ENCODE results near the gene CSK.
"Not testable (repeated sequence)": the region's sequence is repeated elsewhere in the genome, so short reads cannot be mapped to it uniquely, and the experiment has no call there.

Gene CSK

DNA sequence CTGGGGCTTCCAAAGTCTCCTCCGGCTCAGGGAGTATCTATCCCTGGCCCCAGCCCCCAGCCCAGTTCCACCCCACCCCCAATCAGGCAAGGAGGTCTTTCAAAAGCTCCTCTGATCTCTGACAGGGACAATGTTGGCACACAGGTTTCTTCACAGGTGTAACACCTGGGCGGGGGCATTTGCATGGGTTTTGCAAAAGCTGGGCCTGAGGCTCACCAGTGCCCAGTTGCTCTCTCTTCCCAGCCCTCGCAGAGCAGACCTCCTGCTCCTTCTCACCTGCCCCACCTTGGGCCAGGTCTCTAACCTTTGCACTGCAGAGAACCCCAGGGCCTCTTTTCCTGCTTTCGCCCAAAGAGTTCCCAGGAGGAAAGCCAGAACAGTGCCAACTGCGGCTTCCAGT, 8.6 kb upstream of the CSK start:
- no peak for DNase-seq

DNA sequence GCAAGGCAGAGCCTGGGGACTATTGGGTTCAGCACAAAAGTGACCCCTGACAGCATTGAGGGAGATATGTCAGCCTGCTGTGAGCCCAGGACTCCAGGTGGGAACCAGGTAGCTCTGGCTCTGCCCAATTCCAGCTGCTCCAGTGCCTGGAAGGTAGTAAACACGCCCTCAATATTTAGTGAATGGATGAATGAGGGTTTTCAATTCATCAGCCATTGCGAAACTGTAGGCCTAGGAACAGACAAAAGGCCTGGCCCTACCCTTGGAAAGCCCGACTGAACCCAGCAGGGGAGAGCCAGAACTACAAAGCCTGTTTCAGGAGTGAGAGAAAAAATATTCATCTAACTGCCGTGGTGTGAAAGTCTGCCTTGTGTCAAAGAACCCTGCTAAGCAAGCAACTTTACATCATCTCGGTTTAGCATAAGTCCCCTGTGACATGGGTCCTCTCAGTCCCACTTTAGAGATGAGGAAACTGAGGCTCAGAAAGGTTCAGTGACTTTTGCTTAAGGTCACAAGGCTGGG, 8.1 kb upstream of the CSK start:
- no peak for DNase-seq

DNA sequence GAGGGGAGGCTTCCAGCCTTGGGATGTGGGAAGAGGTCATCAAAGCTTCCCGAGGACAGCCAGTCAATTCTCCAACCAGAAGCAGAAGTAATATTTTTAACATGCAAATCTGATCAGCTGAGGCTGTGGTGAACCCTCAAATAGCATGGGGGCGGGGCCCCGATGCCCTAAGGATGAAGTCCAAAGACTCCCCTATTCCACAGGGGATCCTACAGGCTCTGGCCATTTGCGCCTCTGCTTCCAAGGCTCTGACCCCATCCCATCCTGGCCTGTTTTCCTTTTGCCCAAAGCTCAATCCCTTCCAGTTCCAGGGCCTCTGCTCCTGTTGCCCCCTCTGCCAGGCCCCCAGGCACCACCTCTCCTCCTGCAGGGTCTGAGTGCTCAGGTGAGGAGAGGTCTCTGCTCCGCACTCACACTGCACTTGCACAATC, 6.7 kb upstream of the CSK start:
- no peak for DNase-seq

DNA sequence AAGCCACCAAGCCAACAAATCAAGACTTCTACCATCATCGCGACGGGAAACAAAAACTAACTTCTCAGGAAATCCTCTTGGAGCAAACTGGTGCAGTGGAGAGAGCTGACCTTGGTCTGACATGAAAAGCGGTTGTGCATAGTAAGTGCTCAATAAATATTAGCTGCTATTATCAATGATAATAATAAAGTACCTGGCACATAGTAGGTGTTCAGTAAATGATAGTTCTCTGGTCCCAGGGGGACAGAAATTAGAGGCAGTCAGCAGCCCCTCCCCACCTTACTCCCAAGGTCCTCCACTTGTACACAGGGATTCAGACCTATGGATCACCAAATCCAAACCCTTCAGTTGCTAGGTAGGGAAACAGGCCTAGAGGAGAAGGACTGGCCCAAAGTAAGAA, 6.0 kb upstream of the CSK start:
- no peak for DNase-seq

DNA sequence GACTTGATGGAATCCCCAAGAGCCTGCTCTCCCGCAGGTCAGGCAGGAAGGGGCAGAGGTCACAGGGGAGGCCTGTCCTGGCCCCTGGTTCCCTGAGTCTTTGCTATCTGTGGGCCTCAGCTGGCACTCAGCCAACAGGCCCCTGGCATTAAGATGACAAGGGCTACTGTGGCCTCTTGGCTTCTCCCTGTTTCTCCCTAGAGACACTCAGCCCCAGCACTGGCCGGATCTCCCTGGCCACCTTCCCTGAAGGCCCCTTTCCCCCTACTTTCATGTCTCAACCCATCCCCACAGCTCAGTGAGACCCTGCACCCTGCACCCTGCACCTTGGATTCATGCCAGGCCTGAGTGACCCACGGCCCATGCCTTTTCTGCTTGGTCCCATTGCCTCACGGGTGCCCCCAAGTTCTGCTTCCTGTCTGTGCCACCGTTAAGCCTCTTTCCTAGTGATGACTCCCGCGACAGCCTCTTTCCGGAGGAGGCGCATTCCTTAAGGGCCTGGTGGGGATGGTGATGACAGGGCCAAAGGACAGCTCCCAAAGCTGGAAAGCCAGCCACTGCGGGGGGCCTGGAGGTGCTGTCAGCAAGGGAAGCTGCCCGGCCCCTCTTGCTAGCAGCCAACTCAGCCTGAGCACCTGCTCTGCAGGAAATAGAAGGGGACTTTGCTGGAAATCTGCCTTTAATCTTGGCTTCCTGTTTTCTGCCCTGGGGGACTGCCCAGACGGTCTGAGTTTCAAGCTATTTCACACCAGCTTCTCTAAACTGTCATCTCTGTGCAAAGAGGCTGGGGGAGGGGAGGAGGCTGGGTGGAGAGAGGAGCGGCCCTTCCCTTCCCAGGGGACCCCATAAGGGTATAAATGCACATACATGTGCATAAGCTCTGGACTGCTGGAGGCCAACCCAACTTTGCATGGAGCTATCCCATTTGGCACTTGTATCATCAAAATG, 4.8 kb upstream of the CSK start:
- no peak for DNase-seq

DNA sequence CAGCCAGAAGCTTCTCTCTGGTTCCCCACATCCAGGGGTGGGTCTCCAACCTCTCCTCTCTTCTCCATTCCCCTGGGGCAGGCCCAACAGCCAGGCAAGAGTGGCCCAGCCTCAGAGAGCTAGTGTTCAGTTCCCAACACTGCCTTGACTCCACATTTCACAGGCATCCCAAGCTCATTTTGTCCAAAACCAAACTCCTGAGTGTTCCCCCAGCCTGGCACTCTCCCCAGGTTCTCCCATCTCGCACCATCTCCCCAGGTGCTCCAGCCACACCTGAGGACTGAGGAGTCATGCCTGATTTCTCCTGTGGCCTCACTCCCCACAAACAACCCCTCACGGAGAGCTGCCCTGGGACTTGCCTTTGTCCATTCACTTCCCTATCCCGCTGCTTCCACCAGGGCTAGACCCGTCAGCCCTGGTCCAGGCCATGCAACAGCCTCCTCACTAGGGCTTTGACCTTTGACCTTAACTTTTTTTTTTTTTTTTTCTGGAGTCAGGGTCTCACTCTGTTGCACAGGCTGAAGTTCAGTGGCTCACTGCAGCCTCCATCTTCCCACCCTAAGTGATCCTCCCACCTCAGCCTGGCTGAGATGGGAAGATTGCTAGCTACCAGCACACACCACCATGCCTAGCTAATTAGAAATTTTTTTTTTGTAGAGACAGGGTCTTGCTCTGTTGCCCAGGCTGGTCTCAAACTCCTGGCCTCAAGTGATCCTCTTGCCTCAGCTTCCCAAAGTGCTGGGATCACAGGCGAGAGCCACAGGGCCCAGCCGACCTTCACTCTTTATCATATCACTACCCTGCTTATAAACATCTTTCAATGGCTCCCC, 3.9 kb upstream of the CSK start:
- no peak for DNase-seq

DNA sequence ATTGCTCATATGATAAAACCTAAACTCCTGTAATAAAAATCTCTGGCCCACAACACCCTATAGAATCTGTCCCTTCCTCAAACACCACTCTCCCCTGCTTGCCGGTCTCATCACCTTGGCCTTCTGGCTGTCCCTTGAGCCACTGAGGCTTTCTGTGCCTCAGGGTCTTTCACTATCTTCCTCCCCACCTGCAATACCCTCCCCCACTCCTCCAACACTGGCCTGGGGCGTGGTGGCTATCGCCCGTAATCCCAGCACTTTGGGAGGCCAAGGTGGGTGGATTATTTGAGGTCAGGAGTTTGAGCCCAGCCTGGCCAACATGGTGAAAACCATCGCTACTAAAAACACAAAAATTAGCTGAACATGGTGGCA, 3.3 kb upstream of the CSK start:
- no peak for DNase-seq

DNA sequence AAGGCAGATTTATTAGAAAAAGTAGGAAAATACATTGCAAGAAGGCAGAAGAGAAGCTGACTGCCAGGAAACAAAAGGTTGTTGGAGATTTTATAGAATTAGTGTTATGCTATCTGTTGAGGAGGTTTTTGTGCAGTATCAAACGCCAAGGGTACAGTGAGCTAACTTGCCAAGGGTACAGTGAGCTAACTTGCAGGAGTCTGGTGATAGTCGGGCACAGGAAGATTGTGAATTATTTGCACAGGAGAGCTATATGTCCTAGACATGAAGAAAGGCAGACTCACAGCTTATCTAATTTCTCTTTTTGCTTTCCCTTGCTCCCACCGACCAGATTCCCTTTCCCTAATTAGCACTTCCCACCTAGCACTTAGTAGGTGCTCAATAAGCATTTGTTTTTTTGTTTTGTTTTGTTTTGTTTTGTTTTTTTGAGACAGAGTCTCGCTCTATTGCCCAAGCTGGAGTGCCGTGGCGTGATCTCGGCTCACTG, 2.7 kb upstream of the CSK start:
- no peak for DNase-seq

DNA sequence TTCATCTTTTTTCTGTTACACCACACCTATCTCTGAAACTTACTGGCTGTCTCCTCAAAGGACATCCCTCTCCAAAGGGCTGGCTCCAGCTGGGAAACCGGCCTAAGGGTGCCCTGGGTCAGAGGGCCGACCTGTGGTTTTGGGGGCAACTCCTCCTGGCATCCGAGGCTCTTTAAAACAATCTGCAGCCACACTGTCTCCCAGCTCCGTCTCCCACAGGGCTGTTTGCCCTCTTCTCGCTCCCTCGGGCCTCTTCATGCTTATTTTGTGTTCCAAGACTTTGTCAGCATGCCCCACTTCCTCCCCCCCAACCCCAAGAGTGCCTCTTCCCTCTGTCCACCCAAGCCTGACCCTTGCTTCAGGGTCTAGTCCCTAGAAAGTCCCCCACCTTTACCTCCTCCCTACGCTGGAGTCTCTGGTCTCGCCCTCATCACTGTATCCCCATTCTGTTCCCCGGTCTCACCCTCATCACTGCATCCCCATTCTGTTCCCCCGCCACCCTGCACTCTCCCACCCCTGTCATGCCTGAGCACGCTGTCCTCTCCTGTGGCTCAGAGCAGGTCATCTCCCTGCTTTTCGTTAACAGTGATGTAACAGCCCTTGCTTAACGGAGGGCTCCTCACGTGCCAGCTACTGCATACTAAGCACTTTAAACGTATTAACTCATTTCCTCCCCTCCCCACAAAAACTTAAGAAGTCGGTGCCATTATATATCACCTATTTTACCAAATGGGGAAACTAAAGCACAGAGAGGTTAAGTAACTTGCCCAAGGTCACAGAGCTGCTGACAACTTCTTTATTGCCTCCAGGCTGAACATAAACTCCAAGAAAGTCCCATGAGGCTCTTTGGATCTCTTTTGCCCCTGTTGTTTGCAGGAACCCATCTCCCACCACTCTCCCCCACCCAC, 1.1 kb upstream of the CSK start:
- no peak for DNase-seq

DNA sequence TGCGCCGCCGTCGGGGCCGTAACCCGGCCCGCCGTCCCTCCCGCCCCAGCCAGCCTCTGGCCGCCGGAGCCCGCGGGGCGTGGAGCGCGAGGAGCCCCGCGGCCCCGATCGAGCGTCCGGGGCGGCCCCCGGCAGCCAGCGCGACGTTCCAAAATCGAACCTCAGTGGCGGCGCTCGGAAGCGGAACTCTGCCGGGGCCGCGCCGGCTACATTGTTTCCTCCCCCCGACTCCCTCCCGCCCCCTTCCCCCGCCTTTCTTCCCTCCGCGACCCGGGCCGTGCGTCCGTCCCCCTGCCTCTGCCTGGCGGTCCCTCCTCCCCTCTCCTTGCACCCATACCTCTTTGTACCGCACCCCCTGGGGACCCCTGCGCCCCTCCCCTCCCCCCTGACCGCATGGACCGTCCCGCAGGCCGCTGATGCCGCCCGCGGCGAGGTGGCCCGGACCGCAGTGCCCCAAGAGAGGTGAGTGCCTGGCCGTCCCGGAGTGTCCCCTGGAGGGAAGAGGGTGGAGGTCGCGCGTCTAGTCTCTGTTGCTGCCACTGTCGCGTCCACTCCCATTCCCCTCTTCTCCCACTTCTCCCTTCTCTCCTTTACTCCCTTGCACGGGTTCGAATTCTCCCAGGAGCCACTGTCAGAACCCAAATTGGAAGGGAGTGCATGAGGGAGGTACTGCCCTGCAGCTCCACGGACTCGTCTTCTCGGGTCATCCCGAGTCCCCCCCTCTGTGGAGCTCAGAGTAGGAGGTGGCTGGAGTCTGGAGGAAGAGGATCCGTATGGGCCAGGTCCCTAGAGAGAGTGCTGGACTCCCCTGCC, 585 bp downstream of the CSK start:
- DNase-seq: no peak

DNA sequence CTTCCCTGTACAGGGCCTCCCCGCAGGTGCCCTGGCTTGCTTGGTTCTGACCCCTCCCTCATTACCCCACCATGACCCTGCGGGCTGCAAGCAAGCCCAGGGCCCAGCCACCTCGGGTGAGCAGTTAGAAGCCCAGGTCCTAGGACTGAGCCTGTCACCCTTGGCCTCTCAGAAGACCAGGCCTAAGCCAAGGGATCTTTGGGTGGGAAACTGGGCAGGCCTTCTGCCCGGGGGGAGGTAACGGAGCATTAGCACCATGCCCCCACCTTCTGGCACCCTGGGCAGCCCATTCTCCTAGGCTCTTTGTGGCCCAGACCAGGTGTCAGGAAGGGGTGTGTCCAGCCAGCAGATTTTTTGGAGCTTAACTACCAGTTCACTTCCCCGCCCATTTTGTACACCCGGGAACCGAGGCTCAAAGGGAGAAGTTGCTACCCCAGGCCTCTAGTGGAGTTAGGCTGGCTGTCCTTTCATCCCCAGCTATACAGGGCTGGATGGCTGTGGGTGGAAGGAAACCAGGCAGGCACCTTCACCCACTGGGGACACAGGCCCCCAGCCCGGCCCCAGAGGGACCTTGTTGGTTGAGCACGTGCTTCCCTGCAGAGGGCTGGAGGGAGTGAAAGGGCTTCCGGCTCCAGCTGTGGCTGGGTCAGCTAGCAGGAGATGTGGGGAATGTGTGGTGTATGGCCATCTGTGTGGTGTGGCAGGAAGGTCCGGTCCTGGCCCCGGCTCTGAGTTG, 1.4 kb downstream of the CSK start:
- no peak for DNase-seq

DNA sequence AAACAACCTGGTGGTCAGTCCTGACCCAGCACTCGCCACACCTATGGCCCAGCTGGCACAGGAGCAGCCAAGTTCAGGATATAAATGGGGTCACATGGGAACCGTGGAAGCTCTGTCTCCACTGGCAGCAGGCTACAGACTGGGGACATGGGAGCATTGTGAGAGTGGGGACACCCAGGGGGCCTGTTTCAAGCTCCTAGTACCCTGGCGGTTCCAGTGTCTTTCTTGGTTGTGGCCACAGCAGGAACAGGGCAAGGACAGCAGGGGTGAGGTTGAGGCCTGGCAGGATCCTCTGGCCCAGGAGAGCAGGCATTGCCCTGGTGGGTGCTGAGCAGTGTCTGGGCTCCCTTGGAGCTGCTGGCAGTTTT, 1.9 kb downstream of the CSK start:
- DNase-seq: no peak

DNA sequence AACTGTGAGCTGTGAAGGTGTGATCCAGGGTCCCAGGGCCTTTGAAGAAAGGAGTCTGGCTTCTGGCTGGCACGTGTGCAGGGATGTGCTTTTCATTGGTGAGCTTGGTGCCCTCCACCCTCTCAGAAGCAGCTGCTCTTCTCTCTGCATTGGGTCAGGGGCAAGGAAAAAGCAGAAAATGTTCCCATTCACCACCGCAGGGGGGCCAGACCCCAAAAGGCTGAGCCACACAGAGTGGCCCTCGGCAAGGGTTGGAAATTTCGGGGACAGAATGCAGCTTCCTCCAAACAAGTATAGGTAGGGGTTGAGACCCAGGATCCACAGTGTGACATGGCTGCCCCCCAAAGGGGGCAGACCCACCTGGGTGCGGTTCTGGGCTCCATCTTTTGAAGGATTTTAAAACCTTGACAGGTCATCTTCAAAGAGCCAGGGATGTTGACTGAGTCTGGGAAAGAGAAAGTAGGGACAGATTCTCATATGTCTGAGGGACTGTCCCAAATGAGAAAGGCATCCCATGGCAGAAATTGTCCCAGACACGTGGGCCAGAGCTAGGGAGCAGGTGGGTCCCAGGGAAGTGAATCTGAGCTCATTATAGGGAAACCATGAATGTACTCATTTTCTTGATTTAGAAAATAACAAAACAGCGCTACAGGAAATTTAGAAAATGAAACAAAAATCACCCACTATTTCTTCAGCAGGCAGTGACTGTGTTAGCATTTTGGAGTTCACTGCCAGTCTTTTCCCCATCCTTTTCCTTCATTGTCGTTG, 2.7 kb downstream of the CSK start:
- no peak for DNase-seq

DNA sequence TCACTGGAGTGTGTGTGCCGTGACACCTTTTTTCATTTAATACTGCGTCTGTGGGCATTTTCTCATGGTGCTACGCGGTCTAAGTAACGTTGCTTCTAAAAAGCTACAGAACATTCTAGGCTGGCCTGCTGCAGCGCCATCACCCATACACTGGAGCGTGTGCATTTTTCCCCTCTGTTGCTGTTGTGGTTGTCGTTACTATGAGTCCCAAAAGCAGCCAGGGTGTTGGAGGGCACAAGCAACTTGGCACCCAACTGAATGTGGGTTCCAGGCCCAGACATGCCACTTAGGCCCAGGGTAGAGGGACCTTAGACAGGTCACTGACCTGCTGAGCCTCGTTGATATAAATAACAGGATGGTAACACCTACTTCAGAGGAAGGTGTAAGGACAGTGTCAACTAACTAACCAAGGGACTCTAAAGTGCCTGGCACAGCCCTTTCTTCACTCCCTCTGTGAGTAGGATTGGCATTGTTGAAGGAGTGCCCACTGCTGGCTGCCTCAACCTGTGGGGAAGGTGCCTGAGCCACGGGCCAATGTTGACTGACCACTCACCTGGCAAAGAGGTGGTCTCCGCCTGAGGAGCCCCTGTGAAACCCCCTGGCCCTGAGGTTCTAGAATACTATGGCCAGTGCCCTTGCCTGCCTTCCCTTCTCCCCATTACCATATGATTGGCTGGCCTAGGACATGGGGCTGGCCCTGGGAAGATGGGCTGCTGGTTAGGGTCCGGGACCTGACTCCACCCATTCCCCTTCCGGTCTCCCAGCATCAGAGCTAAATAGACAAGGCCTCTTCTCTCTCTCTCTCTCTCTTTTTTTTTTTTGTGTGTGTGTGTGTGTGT, 3.5 kb downstream of the CSK start:
- DNase-seq: no peak

DNA sequence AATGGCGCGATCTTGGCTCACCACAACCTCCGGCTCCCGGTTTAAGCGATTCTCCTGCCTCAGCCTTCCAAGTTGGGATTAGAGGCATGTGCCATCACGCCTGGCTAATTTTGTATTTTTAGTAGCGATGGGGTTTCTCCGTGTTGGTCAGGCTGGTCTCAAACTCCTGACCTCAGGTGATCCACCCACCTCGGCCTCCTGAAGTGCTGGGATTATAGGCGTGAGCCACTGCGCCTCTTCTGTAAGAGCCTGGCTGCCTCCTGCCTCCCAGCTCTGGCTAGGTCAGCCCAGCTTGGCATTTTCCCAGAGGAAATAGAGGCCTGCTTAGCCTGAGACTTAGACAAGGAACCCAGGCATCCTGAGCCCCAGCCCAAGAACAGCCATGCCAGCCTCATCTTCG, 4.2 kb downstream of the CSK start:
- not testable (repeated sequence) for DNase-seq

DNA sequence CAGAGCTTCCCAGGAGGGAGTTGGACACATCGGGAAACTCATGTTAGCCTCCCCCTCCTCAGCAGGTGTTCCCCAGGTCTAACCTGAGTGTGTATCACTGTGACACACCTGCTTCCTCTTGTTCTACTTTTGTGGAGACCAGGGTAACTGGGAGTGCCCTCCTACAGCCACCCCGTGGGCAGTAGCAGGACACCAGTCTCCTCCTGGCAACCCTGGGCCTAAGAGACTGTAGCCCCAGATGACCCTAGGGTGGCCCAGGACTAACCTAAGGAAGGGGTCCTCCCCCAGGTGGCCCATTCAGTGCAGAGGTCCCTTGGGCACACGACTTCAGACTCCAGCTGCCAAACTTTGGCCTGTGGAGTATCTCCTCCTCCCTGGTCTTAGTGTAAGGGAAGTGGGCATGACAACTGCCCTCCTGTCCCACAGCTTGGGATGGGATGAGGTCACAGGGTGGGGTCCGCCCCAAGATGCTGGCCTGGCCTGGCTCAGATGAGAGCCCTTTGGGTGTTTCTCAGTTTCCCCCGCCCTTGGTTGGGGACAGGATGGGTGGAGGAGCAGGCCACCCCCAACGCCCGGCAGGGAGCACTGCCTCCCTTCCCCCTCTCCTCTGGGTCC, 4.8 kb downstream of the CSK start:
- DNase-seq: no peak

DNA sequence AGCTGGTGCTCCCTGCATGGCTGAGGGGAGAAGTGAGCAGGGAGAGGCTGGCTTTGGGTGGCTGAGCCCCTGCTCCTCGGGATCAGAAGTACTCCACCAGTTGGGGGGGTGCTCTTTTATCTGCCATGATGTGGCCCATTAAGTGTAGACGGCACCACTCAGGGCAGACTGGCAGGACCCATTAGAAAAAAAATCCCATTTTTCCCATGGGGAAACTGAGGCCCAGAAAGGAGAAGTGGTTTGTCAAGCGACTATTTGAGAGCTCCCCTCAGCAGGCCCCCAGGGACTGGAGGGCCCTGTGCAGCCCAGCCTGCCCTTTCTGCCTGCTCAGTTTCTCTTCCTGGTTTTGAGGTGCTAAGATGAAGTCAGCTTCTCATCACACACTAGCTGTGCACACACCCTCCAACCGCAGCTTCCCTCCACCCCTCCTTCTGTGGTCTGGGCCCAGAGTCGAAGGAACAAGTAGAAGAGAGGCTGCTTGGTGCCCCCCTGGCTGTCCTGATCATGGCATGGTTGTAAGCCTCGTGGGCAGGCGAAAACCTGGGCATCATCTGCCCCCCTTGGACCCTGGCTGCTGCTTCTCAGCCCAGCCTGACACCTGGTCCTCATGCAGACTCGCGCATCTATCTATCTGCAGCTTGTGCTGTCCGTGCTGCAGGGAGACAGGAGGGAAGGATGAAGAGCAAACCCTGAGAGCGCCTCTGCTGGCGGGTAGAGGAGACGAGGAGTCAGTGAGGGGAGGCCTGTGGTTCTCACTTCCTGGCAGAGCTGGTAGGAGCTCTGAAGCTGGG, 5.6 kb downstream of the CSK start:
- DNase-seq: no peak
